ENCODE measurements around the gene MSI1. TPM values are rescaled to one million over a fixed set of nuclear protein-coding genes. Genes with fewer than 3 reads are reported as not detected.
A peak's percentile ranks its signal among the peaks of the same experiment; 100 is the strongest.

MSI1 gene
- total and polyA plus RNA-seq, 2 experiments from 2014 or later = 12.8 to 16.9 TPM

DNA sequence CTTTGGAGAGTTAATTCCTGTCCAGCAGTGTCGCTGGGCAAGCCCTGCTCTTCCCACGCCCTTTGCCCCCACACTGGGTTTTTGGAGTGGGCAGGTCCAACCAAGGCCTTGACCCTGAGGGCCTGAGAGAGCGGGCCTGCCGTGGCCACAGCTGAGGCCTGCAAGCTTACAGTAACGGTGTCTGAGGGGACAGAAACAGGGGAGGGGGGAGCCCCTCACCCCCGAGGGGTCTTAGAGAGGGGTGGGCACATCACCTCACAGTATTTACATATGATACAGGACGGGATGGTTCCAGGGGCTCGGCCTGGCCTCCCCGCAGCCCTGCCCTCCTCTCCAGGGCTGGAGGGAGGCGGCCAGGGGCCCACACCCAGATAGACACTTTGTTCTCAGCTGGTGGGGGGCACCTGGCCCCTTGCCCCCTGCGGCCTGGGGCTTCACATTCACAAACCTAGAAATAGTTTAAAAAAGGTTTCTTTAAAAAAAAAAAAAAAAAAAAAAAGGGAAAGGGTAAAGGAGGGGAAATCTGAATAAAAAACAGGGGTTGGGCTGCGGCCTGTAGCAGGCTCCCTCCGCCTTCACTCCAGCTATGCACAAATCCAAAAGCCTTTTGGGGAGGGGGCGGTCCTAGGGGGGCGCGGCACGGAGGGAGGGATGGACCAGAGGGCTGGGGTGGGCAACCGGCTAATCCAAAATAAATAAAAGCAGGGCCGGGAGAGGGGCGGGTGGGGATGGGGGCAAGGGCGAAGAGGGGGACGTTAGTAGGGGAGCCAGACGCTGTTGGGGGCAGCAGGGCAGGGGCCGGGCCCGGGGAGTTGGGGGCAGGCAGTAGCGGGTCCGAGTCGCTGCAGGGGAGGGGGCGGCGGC is 26.6 kb downstream of the MSI1 start:
- peak overlapping the region; percentile 30; the same call in 1 of the 2 replicates for H3K4me3 ChIP-seq
- DNase-seq (ENCODE audit: low spot score) = peak; percentile 54
- Mint-ChIP-seq H3K4me3 (no peak overlapping the region), H3K27me3 (ENCODE audit: insufficient read depth, low read depth, poor library complexity) (peaks cover 32% of the 10 kb centered on the region), H3K4me1 (peaks cover 4% of the 10 kb centered on the region; the same call in 1 of the 3 replicates), H3K9me3 (peaks cover 20% of the 10 kb centered on the region), H3K27ac (no peak overlapping the region), H3K36me3 (ENCODE audit: low read depth) (peaks cover 45% of the 10 kb centered on the region)
- H3K36me3 ChIP-seq (ENCODE audit: insufficient read depth) = no peaks in the 10 kb centered on the region
- H4K20me1 ChIP-seq (replicated peaks; ENCODE audit: insufficient read depth) = no peaks in the 10 kb centered on the region
- peak overlapping the region; percentile 43; the same call in 1 of the 2 replicates for H3K4me2 ChIP-seq
- no peaks in the 10 kb centered on the region for H3K79me2 ChIP-seq (replicated peaks; ENCODE audit: insufficient read depth)
- H3K9me2 ChIP-seq (ENCODE audit: insufficient read depth) = no peaks in the 10 kb centered on the region
- no peaks in the 10 kb centered on the region for H3F3A ChIP-seq (replicated peaks; ENCODE audit: low read depth)
- no peaks in the 10 kb centered on the region for H3K4me1 ChIP-seq (ENCODE audit: insufficient read depth)
- H2AFZ ChIP-seq = no peak overlapping the region; the same call in 1 of the 2 replicates
- ATAC-seq = peak; percentile 75
- H3K27me3 ChIP-seq (ENCODE audit: insufficient read depth) = no peaks in the 10 kb centered on the region
- TF ChIP-seq, protein P1, sequence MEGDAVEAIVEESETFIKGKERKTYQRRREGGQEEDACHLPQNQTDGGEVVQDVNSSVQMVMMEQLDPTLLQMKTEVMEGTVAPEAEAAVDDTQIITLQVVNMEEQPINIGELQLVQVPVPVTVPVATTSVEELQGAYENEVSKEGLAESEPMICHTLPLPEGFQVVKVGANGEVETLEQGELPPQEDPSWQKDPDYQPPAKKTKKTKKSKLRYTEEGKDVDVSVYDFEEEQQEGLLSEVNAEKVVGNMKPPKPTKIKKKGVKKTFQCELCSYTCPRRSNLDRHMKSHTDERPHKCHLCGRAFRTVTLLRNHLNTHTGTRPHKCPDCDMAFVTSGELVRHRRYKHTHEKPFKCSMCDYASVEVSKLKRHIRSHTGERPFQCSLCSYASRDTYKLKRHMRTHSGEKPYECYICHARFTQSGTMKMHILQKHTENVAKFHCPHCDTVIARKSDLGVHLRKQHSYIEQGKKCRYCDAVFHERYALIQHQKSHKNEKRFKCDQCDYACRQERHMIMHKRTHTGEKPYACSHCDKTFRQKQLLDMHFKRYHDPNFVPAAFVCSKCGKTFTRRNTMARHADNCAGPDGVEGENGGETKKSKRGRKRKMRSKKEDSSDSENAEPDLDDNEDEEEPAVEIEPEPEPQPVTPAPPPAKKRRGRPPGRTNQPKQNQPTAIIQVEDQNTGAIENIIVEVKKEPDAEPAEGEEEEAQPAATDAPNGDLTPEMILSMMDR (conservative IDR thresholded peaks at IDR 0.05; ENCODE audit: low read depth in 2 of 2) = no peak
- TF ChIP-seq ZNF462 (CRISPR knock-in tag; IDR thresholded peaks at IDR 0.05) = no peak
- TF ChIP-seq NANOG (IDR thresholded peaks at IDR 0.05; ENCODE audit: borderline replicate concordance) = no peak
- TF ChIP-seq JUNB (IDR thresholded peaks at IDR 0.05; ENCODE audit: unreplicated experiment) = no peak
- TF ChIP-seq ETS1 (IDR thresholded peaks at IDR 0.05) = no peak
- no peak for TF ChIP-seq POLR2AphosphoS5 (IDR thresholded peaks at IDR 0.05; ENCODE audit: low read depth)
- no peak for TF ChIP-seq EZH2 (IDR thresholded peaks at IDR 0.05; ENCODE audit: low read depth, unreplicated experiment)
- no peak for TF ChIP-seq REST (IDR thresholded peaks at IDR 0.05; ENCODE audit: unreplicated experiment)
- TF ChIP-seq ZNF114 (CRISPR knock-in tag; IDR thresholded peaks at IDR 0.05) = no peak
- no peak for TF ChIP-seq CREB1 (CRISPR knock-in tag; IDR thresholded peaks at IDR 0.05; ENCODE audit: low read depth)
- 0 out of 2 replicates have a peak overlapping the region, but pooled peaks have one; percentile 63 for H3K27ac ChIP-seq (ENCODE audit: low read depth)
